Hippocampal formation (tissue), 2 donors: ENCODE data around the gene PPP1R37.

Experiments used
- DNase-seq, 2 donors: peaks; one replicate each; lab custom pipeline; 2025; lab: John Stamatoyannopoulos, UW

The PPP1R37 gene

GRCh38 chr19:45070861-45071544 is 22.0 kb upstream of the PPP1R37 start:
- no peak for DNase-seq

- no peak for DNase-seq
Measured at GRCh38 chr19:45071545-45071938, 21.4 kb upstream of the PPP1R37 start.

- DNase-seq, result no peak
Measured at GRCh38 chr19:45071969-45072790, 20.8 kb upstream of the PPP1R37 start.

GRCh38 chr19:45074744-45075300 is 18.2 kb upstream of the PPP1R37 start:
- DNase-seq, result no peak

GRCh38 chr19:45075301-45076028 is 17.5 kb upstream of the PPP1R37 start:
- DNase-seq, result peak; percentile 5 to 62

GRCh38 chr19:45076029-45076850 is 16.7 kb upstream of the PPP1R37 start, which contains the start of gene ZNF296:
Gene ZNF296 (minus strand): TSS chr19:45076478. CDS start chr19:45076373, 105 bp downstream.
- no peak for DNase-seq

GRCh38 chr19:45076851-45077730 is 15.9 kb upstream of the PPP1R37 start:
- DNase-seq, result no peak

GRCh38 chr19:45078390-45079062 is 14.5 kb upstream of the PPP1R37 start:
- no peak for DNase-seq

GRCh38 chr19:45079063-45079910 is 13.7 kb upstream of the PPP1R37 start, which contains the start of gene GEMIN7:
Gene GEMIN7 (plus strand): TSS chr19:45079260. CDS start chr19:45090115, 10,855 bp downstream.
- peak; percentile 64 to 66 for DNase-seq

GRCh38 chr19:45079911-45080370 is 13.0 kb upstream of the PPP1R37 start:
- no peak for DNase-seq

GRCh38 chr19:45082170-45082569 is 10.8 kb upstream of the PPP1R37 start:
- no peak for DNase-seq

GRCh38 chr19:45086480-45086879 is 6.5 kb upstream of the PPP1R37 start:
- no peak for DNase-seq

- DNase-seq, result no peak
Measured at GRCh38 chr19:45087531-45087930, 5.4 kb upstream of the PPP1R37 start.

- no peak for DNase-seq
Measured at GRCh38 chr19:45090034-45090433, 2.9 kb upstream of the PPP1R37 start.

- DNase-seq, result no peak
Measured at GRCh38 chr19:45090606-45091005, 2.4 kb upstream of the PPP1R37 start.

- DNase-seq, result peak; percentile 98
Measured at GRCh38 chr19:45091031-45091923, 1.7 kb upstream of the PPP1R37 start.

GRCh38 chr19:45094137-45094536 is 1.2 kb downstream of the PPP1R37 start:
- no peak for DNase-seq
